Esophagus muscularis mucosa (tissue), 4 donors: ENCODE data around the gene NFATC1. TPM values are rescaled to one million over a fixed set of nuclear protein-coding genes. Genes with fewer than 3 reads are reported as not detected.

Experiments
- DNase-seq: peaks from one replicate; pipeline ENCODE4 v3.0.0-alpha.2; 2017; ENCODE audit errors: extremely low spot score
- H3K27ac ChIP-seq, 4 donors: fragments of 200-600 bp; sonication (generic); replicated peaks in 1 of 4; 1 replicate in 3 of 4; 2 replicates in 1 of 4; pipeline ENCODE4 v1.5.1; 2016 to 2019; ENCODE audit warnings: mild to moderate bottlenecking in 1 of 4
- H3K27me3 ChIP-seq, 4 donors: fragments of 200-600 bp; sonication (generic); one replicate each; pipeline versions ENCODE4 v1.5.1 to v1.6.0; 2016 to 2019
- H3K36me3 ChIP-seq, 4 donors: fragments of 200-600 bp; sonication (generic); one replicate each; pipeline ENCODE4 v1.5.1; 2016 to 2019
- H3K4me1 ChIP-seq, 4 donors: fragments of 200-600 bp; sonication (generic); one replicate each; pipeline ENCODE4 v1.5.1; 2016 to 2019
- H3K4me3 ChIP-seq, 4 donors: fragments of 200-600 bp; sonication (generic); 1 replicate in 2 of 4; 2 replicates in 2 of 4; pipeline ENCODE4 v1.5.1; 2016 to 2019; ENCODE audit warnings: mild to moderate bottlenecking in 4 of 4, moderate library complexity in 1 of 4
- H3K9me3 ChIP-seq, 4 donors: fragments of 200-600 bp; sonication (generic); 1 replicate in 3 of 4; 2 replicates in 1 of 4; pipeline ENCODE4 v1.5.1; 2016 to 2019
- CTCF ChIP-seq, 3 experiments: fragments of 200-600 bp in 2 of 3; fragments of 450-650 bp in 1 of 3; sonication (generic) in 2 of 3; IDR thresholded peaks; one replicate each; pipeline ENCODE4 v1.5.1; 2017 to 2019; ENCODE audit warnings: antibody characterized with exemption in 3 of 3, mild to moderate bottlenecking in 2 of 3, moderate library complexity in 1 of 3
- EP300 ChIP-seq: sonication (generic); formaldehyde crosslinking; IDR thresholded peaks from one replicate; pipeline ENCODE4 v1.6.1; 2017; ENCODE audit warnings: antibody characterized with exemption
- POLR2A ChIP-seq: fragments of 450-650 bp; IDR thresholded peaks from one replicate; pipeline ENCODE4 v1.6.1; 2017; ENCODE audit warnings: antibody characterized with exemption, moderate library complexity, mild to moderate bottlenecking, low read depth
- POLR2AphosphoS5 ChIP-seq, 2 donors: sonication (generic); formaldehyde crosslinking; IDR thresholded peaks; one replicate each; pipeline ENCODE4 v1.6.1; 2017; ENCODE audit warnings: antibody characterized with exemption in 2 of 2
- WGBS: methylation state at CpG from one replicate; pipeline ENCODE4 v1.1.5; 2018; 5-methylcytosine and 5-hydroxymethylcytosine counted together
- intact Hi-C: fragments of 100-400 bp; cut with DNase I; formaldehyde crosslinking; loops from one replicate; pipeline ENCODE4 v1.15.1; 2023
- total RNA-seq, 4 donors: library from RNA; depleted of rRNA; stranded (reverse); fragments of >200 nt; gene quantifications; one replicate each; pipeline versions ENCODE4 v1.1.0 to v1.2.1, GENCODE V29; 2016

NFATC1 gene
- total RNA-seq, 4 donors from 2014 or later = 15.0 to 22.0 (median 17.8) TPM

GRCh38 chr18:79507546-79508480 is 112.1 kb downstream of the NFATC1 start:
- Histone ChIP-seq H3K4me3 (peak overlapping the region; percentile 44 to 55 (median 50)), H3K27ac (peak overlapping the region; percentile 84 to 91 (median 86)), H3K36me3 (peaks cover 0 to 38% (median 26%) of the 10 kb centered on the region in 4 donors), H3K27me3 (no peaks in the 10 kb centered on the region), H3K4me1 (peaks cover 30 to 39% (median 32%) of the 10 kb centered on the region in 4 donors), H3K9me3 (no peaks in the 10 kb centered on the region)
- no peak for DNase-seq
- intact Hi-C loops = loop anchor here (5.0 kb wide), 1 partner anchor 111 kb away; the partner anchor contains the start of gene NFATC1
- TF ChIP-seq POLR2AphosphoS5 (IDR thresholded peaks at IDR 0.05) (peak; percentile 45 to 84), CTCF (IDR thresholded peaks at IDR 0.05) (no peak)
- 12% methylated on average over 37 of the region's 46 CpGs for WGBS

- Histone ChIP-seq H3K27ac (peak overlapping the region; percentile 84 to 91 (median 86)), H3K27me3 (no peaks in the 10 kb centered on the region)
- DNase-seq = no peak
These were observed 113.1 kb downstream of the NFATC1 start for GRCh38 chr18:79508565-79509535.

GRCh38 chr18:79509536-79509930 is 113.8 kb downstream of the NFATC1 start:
- intact Hi-C loops = loop anchor here (5.0 kb wide), 1 partner anchor 112 kb away; the partner anchor contains the start of gene NFATC1
- Histone ChIP-seq H3K27me3 (no peaks in the 10 kb centered on the region), H3K9me3 (no peaks in the 10 kb centered on the region), H3K36me3 (peaks cover 9 to 49% (median 32%) of the 10 kb centered on the region in 4 donors), H3K4me1 (peaks cover 30 to 39% (median 32%) of the 10 kb centered on the region in 4 donors), H3K27ac (no peak overlapping the region), H3K4me3 (no peak overlapping the region)
- no peak for DNase-seq
- WGBS = 87% methylated on average over 4 of the region's 8 CpGs
- TF ChIP-seq POLR2AphosphoS5 (IDR thresholded peaks at IDR 0.05) (no peak), EP300 (no peak), POLR2A (no peak), CTCF (IDR thresholded peaks at IDR 0.05) (no peak)

More at GRCh38 chr18:79508565-79509535, 113.1 kb downstream of the NFATC1 start:
- Histone ChIP-seq H3K9me3 (no peaks in the 10 kb centered on the region), H3K4me3 (peak overlapping the region; percentile 44 to 55 (median 50)), H3K36me3 (peaks cover 9 to 48% (median 32%) of the 10 kb centered on the region in 4 donors), H3K4me1 (peaks cover 30 to 39% (median 32%) of the 10 kb centered on the region in 4 donors)
- WGBS = 83% methylated on average over 34 of the region's 40 CpGs
- TF ChIP-seq CTCF (IDR thresholded peaks at IDR 0.05) (no peak), POLR2A (no peak), POLR2AphosphoS5 (IDR thresholded peaks at IDR 0.05) (no peak), EP300 (no peak)
- intact Hi-C loops = loop anchor here (5.0 kb wide), 1 partner anchor 112 kb away; the partner anchor contains the start of gene NFATC1

GRCh38 chr18:79510046-79510685 is 114.4 kb downstream of the NFATC1 start:
- no peaks in the 10 kb centered on the region for H3K9me3 ChIP-seq

More at GRCh38 chr18:79510046-79510685, 114.4 kb downstream of the NFATC1 start:
- Histone ChIP-seq H3K4me3 (no peak overlapping the region), H3K36me3 (peaks cover 9 to 49% (median 32%) of the 10 kb centered on the region in 4 donors), H3K27me3 (no peaks in the 10 kb centered on the region), H3K4me1 (peaks cover 30 to 39% (median 32%) of the 10 kb centered on the region in 4 donors), H3K27ac (no peak overlapping the region)
- 96% methylated on average over 20 of the region's 20 CpGs for WGBS
- intact Hi-C loops = no loop called here
- TF ChIP-seq POLR2AphosphoS5 (IDR thresholded peaks at IDR 0.05) (no peak), EP300 (no peak), CTCF (IDR thresholded peaks at IDR 0.05) (no peak), POLR2A (no peak)
- DNase-seq = no peak
